GM15510 (cell line): ENCODE results near the gene CCDC81.

Source experiments
- POLR2A ChIP-seq: IDR thresholded peaks from 3 replicates; pipeline ENCODE4 v1.6.1; 2011; ENCODE audit warnings: borderline replicate concordance; ENCODE audit not compliant: insufficient read length; ENCODE audit errors: extremely low read depth

CCDC81 gene

GRCh38 chr11:86463955-86464354 is 89.3 kb downstream of the CCDC81 start:
- no peak for TF ChIP-seq POLR2A

DNA sequence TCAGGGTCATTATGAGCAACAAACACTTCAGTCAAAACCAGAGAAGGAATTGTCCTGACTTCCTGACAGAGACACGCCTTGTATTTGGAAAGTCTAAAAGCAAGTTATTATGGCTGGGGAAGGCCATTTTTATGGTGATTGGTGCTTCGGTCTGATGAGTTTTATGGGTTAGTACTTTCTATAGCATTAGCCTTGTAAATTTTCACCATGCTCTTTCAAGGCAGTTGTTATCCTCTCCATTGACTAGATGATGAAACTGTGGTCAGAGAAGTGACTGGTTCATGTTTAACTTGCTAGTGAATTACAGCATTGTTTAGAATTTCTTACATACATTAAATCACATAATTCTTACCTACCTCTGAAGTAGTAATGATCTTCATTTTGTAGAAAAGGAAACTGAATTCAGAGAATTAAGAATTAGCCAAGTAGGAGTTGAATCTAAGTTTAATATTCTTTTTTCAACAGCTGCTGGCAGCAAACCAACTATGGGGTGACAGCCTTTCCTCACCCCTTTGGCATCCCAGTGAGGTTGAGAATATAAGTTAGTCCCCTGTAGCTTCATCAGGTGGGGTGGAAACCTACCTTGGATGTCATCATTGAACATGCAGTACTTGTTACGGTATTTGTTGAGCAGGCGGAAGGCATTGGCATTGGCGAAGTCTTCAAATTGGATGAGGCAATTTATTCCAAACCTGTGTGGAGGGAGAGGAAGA is 90.0 kb downstream of the CCDC81 start:
- no peak for TF ChIP-seq POLR2A

DNA sequence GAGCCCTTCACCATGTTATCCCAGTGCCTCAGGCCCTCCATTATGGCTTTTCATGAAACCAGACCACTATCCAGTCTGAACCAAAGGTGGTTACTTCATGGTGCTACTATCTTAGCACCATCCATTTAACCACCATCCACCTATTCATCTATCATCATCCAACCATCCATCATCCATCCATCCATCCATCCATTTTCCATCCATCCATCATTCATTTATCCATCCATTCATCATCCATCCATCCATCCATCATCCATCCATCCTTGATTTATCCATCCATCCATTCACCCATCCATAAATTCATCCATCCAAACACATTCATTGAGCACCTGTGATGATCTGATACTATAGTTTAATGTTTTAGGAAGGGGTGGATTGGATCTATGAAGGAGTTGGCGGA is 93.5 kb downstream of the CCDC81 start:
- no peak for TF ChIP-seq POLR2A

DNA sequence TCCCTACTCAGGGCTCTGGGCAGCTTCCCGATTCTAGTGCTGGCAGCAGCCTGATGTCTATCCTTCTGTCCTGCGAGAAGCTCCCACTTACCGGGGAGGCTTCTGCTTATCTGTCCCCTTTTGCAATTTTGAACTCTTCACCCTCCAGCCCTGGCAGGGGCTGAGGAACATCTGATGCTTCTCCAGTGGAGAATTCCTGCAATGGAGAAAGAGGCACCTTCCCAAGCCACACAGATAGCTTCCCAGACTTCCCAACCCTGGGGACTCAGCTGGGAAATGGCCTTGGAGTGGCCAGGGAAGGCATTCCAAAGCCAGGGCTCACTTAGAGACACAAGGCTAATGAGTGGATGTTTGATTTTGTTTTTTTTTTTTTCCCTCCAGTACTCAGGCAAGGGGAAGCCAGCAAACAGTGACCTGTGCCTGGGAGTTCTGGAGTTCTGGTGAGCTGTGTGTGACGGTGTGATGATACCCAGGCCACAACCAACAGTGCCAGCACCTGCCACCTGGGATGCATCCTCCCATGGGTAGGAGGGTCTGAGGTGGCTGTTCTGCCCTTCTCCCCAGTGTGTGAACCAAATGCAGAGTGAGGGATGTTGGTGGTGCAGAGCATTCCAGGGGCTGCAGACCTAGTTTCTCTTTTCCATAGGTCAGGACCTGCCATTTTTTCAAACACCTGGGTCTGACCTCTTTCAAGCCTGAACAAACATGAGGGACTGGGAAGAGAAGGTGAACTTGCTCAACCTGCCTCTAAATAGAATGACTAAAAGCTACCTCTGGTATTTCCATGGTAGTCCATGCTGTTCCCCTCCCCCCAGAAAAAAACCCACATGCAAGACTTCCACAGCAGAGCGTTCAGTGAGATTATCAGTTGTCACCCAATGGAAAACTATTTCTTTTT is 95.1 kb downstream of the CCDC81 start:
- TF ChIP-seq POLR2A, result no peak
